ENCODE measurements around the gene APBB2.

GRCh38 chr4:40980318-40980883 lies 233.9 kb downstream of the APBB2 start:
- peak; percentile 5 to 40 (median 23) for TF ChIP-seq CTCF (IDR thresholded peaks at IDR 0.05)
- no peak for TF ChIP-seq POLR2A (IDR thresholded peaks at IDR 0.05; ENCODE audit: low read depth)
- no peak for TF ChIP-seq POLR2AphosphoS5 (IDR thresholded peaks at IDR 0.05)

Data from esophagus muscularis mucosa (tissue), 3 donors.